ENCODE results near the gene SOX6. TPM values are rescaled to one million over a fixed set of nuclear protein-coding genes. Genes with fewer than 3 reads are reported as not detected.

Gene SOX6
- total RNA-seq, 3 donors from 2014 or later = 0.03 to 0.47 TPM; not detected in 1

DNA sequence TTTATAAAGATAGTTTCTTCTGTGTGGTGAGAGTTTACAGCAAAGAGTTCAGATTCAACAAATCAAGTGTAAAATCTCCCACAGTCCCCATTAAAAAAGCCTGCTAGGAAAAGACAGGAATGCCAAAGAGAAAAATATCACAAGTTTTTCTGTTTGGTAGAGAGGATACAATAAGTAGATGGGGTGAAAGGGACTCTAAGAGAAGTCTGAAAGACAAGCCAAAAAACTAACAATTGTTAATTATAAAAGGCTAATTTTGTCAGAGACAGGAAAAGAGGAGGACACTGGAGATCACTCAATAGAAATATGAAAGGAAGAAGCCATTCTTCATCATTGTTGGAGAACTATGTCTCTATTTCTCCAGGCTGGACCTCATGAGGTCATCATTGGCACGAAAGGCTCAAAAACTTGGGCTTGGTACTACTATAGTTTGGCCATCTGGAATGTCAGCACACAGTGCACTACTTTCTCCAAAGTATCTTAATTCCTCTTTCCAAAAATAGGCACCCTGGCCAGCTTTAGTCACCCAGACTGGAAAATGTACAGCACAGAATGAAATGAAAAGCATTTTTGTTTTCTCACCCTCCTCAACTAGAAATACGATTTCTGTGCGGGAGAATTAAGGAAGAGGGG, 531 bp upstream of the SOX6 start:
- Mint-ChIP-seq H3K9me3 (peaks cover 4% of the 10 kb centered on the region), H3K4me3 (no peak overlapping the region), H3K27me3 (ENCODE audit: low read depth) (no peaks in the 10 kb centered on the region), H3K36me3 (ENCODE audit: insufficient read depth) (no peaks in the 10 kb centered on the region), H3K4me1 (ENCODE audit: low read depth) (no peaks in the 10 kb centered on the region)
- ATAC-seq (no peak), DNase-seq (no peak)

DNA sequence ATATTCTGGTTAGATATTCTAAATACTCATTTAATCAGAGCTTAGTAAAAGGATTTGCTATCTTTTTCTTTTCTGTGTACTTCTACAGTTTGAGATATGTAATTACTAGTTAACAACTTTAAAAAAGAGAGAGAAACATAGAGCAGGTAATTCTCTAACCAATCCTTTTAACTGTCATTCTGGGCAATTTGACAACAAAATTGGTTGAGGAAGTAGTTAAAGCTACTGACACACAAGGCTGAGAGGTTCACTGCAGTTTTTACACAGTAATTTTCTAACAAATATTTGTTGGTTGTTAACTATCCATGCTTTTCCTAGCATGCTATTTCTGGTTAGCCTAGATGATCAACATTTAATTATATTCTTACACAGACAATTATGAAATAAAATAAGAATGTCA, 3.6 kb downstream of the SOX6 start:
- Mint-ChIP-seq H3K36me3 (ENCODE audit: insufficient read depth) (no peaks in the 10 kb centered on the region), H3K4me3 (no peak overlapping the region), H3K27me3 (ENCODE audit: low read depth) (no peaks in the 10 kb centered on the region), H3K4me1 (ENCODE audit: low read depth) (no peaks in the 10 kb centered on the region), H3K9me3 (peaks cover 6% of the 10 kb centered on the region)
- ATAC-seq (no peak), DNase-seq (no peak)

DNA sequence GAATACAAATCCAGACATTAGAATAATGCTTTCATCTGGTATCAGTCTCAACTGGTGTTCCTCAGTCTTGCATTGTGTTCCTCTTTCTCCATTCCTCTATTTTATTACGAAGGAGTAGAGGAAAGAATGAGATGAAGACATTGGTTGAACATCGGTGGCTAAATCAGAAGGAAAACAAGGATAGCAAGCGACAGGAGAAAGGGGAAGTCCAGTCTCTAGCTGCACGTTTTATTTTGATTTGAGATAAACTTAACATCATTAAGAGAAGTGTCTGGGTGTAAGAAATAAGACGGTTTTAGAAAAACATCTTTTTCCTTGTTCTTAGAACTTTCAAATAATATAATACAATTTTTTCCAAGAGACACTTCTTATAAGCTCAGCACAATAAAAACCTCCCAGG, 6.2 kb downstream of the SOX6 start:
- Mint-ChIP-seq H3K27me3 (ENCODE audit: low read depth) (no peaks in the 10 kb centered on the region), H3K36me3 (ENCODE audit: insufficient read depth) (no peaks in the 10 kb centered on the region), H3K4me1 (ENCODE audit: low read depth) (no peaks in the 10 kb centered on the region), H3K4me3 (no peak overlapping the region), H3K9me3 (peaks cover 6% of the 10 kb centered on the region)
- DNase-seq (no peak), ATAC-seq (no peak)

DNA sequence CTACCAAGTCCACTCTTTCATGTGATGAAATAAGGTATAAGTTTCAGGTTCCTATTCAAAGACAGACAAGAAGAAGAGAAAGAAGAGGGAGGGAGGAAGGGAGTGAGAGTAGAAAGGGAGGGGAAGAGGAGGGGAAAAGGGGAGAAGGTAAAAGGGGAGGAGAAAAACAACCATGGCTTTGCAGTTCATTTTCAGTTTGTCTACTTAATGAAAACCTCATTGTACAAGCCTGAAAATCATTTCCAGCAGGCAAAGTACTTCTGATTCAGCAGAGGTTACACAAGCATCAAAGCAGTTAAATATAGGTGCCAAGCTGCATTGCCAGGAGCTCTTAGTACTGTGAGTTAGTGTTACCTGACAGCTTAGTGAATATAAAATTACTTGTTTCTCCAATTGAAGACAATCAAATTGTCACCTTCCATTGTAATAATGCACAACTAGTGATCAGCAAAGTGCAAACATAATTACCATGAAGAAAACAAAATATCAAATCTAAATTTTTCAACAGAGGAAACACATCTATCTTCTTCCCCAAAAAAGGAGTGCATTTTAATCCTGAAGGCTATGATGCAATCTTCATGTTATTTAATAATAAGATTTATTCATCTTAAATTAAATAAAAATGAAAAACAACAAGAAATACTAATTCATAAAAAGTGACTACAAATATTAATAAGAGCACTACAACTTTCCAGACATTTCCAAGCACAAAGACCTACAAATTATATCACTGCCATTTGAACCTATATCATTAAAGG, 8.2 kb downstream of the SOX6 start:
- Mint-ChIP-seq H3K9me3 (peaks cover 6% of the 10 kb centered on the region), H3K4me3 (no peak overlapping the region), H3K4me1 (ENCODE audit: low read depth) (no peaks in the 10 kb centered on the region), H3K27me3 (ENCODE audit: low read depth) (no peaks in the 10 kb centered on the region), H3K36me3 (ENCODE audit: insufficient read depth) (no peaks in the 10 kb centered on the region)
- DNase-seq = no peak
- ATAC-seq = no peak

DNA sequence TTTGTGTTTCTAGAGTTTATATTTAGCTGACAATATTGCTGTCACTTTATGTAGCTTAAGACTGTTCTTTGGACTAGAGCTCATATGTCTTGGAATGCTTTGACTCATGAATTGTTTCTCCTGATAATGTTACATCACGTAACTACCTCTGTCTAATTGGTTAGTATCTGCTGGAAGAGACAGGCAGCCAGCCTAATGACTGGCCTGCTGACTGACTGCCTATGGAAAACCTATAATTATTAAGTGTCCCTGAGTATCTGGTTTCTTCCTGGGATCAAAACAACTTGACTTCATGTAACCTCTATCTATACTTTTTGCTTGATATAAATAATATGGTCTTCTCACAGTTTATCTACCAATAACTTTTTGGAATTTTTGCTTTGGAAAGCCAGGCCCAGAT, 9.4 kb downstream of the SOX6 start:
- Mint-ChIP-seq H3K4me1 (ENCODE audit: low read depth) (no peaks in the 10 kb centered on the region), H3K27me3 (ENCODE audit: low read depth) (no peaks in the 10 kb centered on the region), H3K36me3 (ENCODE audit: insufficient read depth) (no peaks in the 10 kb centered on the region), H3K9me3 (peaks cover 6% of the 10 kb centered on the region), H3K4me3 (no peak overlapping the region)
- ATAC-seq (no peak), DNase-seq (no peak)

DNA sequence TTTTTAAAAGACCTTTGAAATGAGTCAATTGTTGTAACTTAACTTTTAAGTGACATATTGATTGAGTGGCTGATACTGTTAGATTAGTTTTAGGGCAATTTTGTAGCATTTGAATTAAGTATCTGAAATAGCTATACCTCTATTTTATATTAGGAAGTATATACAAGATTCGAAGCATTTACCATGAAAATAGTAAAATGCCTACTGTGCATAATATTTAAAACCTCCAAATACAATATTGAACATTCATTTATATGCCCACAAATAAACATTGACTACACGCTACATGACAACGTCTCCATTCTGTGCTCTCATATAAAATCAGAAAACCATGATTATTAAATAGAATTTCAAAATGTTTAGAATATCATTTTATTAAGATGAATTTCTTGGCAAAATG, 14.5 kb downstream of the SOX6 start:
- H3K9me3 Mint-ChIP-seq = peaks cover 6% of the 10 kb centered on the region
- no peaks in the 10 kb centered on the region for H3K36me3 Mint-ChIP-seq (ENCODE audit: insufficient read depth)
- H3K4me1 Mint-ChIP-seq (ENCODE audit: low read depth) = no peaks in the 10 kb centered on the region
- H3K27me3 Mint-ChIP-seq (ENCODE audit: low read depth) = no peaks in the 10 kb centered on the region
- no peak for DNase-seq
- no peak overlapping the region for H3K4me3 Mint-ChIP-seq
- ATAC-seq = no peak

DNA sequence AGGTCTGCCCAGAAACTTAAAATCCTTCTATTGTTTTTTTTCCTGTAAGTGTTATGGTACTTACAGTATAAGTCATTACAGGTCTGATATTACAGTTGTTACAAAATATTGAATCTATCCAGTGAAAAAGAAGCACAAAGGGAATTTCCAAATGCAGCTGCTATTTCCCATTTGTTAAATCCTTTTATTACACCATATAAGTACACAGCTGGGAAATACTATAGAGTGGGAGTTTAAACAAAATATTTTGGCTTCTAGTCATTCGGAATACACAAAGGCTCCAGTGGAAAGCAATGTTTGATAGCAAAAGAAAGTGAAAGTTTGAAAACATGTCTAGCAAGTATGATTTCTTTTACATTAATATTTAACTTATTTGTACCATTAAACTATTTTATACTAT, 18.0 kb downstream of the SOX6 start:
- ATAC-seq (no peak), DNase-seq (no peak)
- Mint-ChIP-seq H3K36me3 (ENCODE audit: insufficient read depth) (no peaks in the 10 kb centered on the region), H3K4me1 (ENCODE audit: low read depth) (no peaks in the 10 kb centered on the region), H3K4me3 (no peak overlapping the region), H3K9me3 (peaks cover 14% of the 10 kb centered on the region), H3K27me3 (ENCODE audit: low read depth) (no peaks in the 10 kb centered on the region)

DNA sequence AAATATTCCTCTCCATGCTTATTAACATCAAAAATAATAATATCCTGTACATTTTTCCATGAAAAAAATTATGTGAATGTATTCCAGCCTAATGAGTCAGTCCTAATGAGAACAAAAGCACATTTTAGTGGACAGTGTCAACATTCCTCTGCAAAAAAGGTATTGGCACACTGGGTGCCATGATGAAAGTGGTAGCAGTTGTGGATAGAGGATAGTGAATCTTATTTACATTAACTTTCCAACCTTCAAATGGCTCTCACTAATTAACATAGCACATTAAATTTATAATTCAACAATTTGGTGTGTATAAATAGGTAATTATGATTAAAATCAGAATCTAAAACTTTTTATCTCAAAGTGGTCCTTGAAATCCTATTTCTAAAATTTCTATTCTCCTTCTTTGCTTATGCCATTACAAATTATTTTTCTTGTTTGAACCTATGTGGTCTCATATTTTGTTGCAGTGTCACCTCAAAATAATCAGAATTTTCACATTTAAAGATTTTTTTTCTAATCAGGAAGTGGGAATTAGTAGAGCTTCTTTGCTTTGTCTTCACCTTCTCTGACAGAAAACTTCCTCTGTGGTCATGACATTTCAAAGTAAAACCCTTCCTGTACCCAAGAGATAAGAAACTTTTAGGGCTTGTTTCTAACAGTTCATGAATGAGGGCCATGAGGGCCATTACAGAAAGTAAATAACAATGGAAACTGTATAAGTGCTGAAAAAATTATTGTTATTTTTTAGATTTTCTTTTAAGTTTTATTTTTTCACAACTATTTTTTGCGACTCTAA, 18.7 kb downstream of the SOX6 start:
- Mint-ChIP-seq H3K9me3 (peaks cover 14% of the 10 kb centered on the region), H3K27me3 (ENCODE audit: low read depth) (no peaks in the 10 kb centered on the region), H3K4me1 (ENCODE audit: low read depth) (no peaks in the 10 kb centered on the region), H3K4me3 (no peak overlapping the region), H3K36me3 (ENCODE audit: insufficient read depth) (no peaks in the 10 kb centered on the region)
- no peak for ATAC-seq
- no peak for DNase-seq

DNA sequence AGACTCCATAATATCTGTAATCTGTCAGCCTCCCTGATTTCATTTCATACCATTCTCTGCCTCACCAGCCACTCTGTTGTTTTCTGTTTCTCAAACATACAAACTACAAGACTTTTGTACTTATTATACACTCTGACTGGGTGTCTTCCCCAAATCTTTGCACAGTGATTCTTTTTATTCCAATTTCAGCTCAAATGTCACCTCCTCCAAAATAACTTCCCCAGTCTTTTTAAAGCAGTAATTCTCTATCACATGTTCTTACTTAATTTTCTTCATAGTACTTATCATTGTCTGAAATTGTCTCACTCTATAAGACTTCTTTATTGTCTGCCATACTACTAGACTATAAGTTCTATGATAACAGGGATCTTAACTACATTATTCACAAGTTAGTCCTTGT, 19.6 kb downstream of the SOX6 start:
- no peaks in the 10 kb centered on the region for H3K4me1 Mint-ChIP-seq (ENCODE audit: low read depth)
- H3K9me3 Mint-ChIP-seq = peaks cover 14% of the 10 kb centered on the region
- no peak for ATAC-seq
- no peaks in the 10 kb centered on the region for H3K27me3 Mint-ChIP-seq (ENCODE audit: low read depth)
- no peak for DNase-seq
- H3K36me3 Mint-ChIP-seq (ENCODE audit: insufficient read depth) = no peaks in the 10 kb centered on the region
- no peak overlapping the region for H3K4me3 Mint-ChIP-seq

DNA sequence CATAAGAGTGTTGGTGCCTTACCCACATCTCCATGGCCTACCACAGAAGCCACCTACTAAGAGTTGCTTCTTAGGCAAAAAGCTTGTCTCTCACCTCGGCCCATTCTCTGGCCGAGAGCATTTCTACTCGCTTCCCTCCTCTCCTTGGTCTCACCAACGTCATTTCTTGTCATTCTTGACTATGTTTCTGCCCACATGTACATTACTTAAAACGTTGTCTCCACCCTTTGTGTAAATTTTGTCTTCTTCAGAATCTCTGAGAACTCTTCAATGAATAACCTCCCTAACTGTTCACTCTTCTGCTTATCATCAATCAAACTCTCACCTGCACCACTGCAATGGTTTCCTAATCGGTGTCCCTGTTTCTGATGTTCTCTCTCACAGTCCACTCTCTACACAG, 20.1 kb downstream of the SOX6 start:
- Mint-ChIP-seq H3K4me3 (no peak overlapping the region), H3K27me3 (ENCODE audit: low read depth) (no peaks in the 10 kb centered on the region)

DNA sequence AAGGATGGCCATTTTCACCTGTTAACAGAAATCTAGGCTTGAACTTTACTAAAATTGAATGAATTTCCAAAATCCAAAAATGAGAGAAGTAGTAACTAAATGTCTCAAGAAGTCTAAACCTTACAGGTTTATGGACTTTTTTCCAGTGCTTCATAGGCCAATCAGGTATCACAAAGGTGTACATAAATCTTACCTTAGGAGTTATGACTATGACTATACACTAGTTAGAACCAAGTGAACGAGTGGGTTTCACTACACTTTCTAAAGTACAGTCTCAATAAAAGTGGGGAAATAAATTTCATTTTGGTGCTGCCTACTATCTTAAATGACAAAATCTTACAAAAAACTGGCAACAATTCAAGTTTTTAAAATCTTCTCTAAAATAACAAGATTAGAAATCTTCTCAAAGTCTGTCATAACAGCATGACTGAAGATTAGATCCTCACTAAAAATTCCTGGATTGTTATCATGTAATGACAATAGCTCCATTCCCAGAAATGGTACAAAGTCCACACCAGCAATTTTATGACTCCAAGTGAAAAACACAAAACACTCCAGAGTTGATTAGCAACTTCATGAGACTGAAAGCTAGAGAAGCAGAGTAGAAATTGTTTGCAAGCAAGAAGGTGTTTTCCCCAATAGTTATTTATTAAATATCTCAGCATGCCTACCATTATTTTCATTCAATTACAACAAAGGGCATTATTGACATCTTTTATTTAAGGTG, 20.9 kb downstream of the SOX6 start:
- Mint-ChIP-seq H3K4me3 (no peak overlapping the region), H3K4me1 (ENCODE audit: low read depth) (no peaks in the 10 kb centered on the region), H3K36me3 (ENCODE audit: insufficient read depth) (no peaks in the 10 kb centered on the region), H3K9me3 (peaks cover 14% of the 10 kb centered on the region), H3K27me3 (ENCODE audit: low read depth) (no peaks in the 10 kb centered on the region)
- no peak for ATAC-seq
- no peak for DNase-seq

More for the DNA sequence above, 20.1 kb downstream of the SOX6 start:
- ATAC-seq (no peak), DNase-seq (no peak)
- Mint-ChIP-seq H3K9me3 (peaks cover 14% of the 10 kb centered on the region), H3K4me1 (ENCODE audit: low read depth) (no peaks in the 10 kb centered on the region), H3K36me3 (ENCODE audit: insufficient read depth) (no peaks in the 10 kb centered on the region)

DNA sequence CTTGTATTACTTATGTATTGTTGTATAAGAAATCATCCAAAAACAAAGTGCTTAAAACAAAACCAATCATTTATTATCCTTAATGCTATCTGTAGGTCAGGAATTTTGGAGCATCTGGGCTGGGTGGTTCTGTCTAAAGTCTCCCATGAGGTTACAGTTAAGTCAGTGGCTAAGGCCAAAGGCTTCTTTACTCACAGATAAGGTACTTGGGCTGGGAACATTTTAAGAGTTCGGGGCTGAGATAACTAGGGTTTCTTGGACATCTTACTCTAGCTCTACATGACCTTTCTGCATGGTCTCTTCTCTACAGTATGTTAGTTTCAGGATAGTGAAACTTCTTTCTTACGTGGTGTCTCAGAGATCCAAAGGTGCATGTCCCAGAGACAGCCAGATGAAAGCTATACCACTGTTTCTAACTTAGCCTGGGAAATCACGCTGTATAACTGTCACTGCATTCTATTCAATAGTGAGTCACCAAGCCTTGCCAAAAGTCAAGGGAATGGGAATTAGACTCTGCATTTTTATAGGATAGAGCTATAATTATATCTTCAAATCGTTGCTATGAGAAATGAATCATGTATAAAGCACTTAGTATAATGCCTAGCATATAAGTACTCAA, 29.6 kb downstream of the SOX6 start:
- DNase-seq (no peak), ATAC-seq (no peak)
- Mint-ChIP-seq H3K36me3 (ENCODE audit: insufficient read depth) (no peaks in the 10 kb centered on the region), H3K27me3 (ENCODE audit: low read depth) (no peaks in the 10 kb centered on the region), H3K4me3 (no peak overlapping the region), H3K4me1 (ENCODE audit: low read depth) (no peaks in the 10 kb centered on the region), H3K9me3 (peaks cover 9% of the 10 kb centered on the region)

DNA sequence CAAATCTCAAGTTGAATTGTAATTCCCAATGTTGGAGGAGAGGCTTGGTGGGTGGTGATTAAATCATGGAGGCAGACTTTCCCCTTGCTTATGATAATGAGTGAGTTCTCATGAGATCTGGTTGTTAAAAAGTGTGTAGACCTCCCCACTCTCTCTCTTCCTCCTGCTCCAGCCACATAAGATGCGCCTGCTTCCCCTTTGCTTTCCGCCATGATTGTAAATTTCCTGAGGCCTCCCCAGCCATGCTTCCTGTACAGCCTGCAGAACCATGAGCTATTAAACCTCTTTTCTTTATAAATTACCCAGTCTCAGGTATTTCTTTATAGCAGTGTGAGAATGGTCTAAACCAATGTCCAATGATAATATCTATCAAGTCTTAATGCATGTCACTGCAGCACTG, 34.2 kb downstream of the SOX6 start:
- H3K36me3 Mint-ChIP-seq (ENCODE audit: insufficient read depth) = no peaks in the 10 kb centered on the region
- H3K27me3 Mint-ChIP-seq (ENCODE audit: low read depth) = no peaks in the 10 kb centered on the region
- ATAC-seq = no peak
- DNase-seq = no peak
- H3K4me3 Mint-ChIP-seq = no peak overlapping the region
- H3K4me1 Mint-ChIP-seq (ENCODE audit: low read depth) = no peaks in the 10 kb centered on the region
- peaks cover 9% of the 10 kb centered on the region for H3K9me3 Mint-ChIP-seq

DNA sequence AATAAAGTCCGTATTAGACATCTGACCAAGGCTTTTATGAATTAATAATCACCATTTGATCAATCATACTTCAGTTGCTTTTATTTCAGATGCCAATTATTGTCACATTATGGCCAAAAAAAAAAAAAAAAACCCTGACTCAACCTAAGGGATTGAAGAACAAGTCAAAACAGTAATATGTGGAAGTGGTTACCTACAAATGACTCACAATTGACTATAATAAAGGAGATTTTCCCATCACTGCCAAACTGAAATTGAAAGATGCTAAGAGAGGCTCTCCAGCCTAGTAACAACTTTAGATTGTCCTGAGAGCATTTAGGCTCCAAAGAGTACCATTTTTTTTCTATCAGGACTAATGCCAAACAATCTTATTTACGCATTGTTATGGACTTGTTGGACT, 35.2 kb downstream of the SOX6 start:
- Mint-ChIP-seq H3K27me3 (ENCODE audit: low read depth) (no peaks in the 10 kb centered on the region), H3K4me1 (ENCODE audit: low read depth) (no peaks in the 10 kb centered on the region), H3K4me3 (no peak overlapping the region), H3K36me3 (ENCODE audit: insufficient read depth) (no peaks in the 10 kb centered on the region), H3K9me3 (peaks cover 8% of the 10 kb centered on the region)
- DNase-seq (no peak), ATAC-seq (no peak)

Measured in activated T-cell treated with anti-CD3 and anti-CD28 coated beads, Interleukin-2, amount 50 U/mL, for 4 hours (primary cell).